Liver (tissue), 9 donors: Measurements from ENCODE around the gene FAM110D. TPM values are rescaled to one million over a fixed set of nuclear protein-coding genes. Genes with fewer than 3 reads are reported as not detected.

ENCODE experiments used
- DNase-seq: peaks from one replicate; pipeline ENCODE4 v3.0.0-alpha.2; 2017; ENCODE audit warnings: low spot score
- H3K27ac ChIP-seq, 2 donors: one replicate each; pipeline ENCODE4 v1.7.0; 2013; ENCODE audit warnings: inconsistent platforms in 2 of 2, low read length in 2 of 2, control low read depth in 1 of 2, low read depth in 1 of 2, mild to moderate bottlenecking in 1 of 2
- H3K27me3 ChIP-seq, 4 donors: one replicate each; pipeline versions ENCODE4 v1.6.1 to v1.7.0; 2013; ENCODE audit warnings: low read length in 3 of 4, inconsistent platforms in 1 of 4, mild to moderate bottlenecking in 1 of 4, moderate library complexity in 1 of 4; ENCODE audit not compliant: control insufficient read depth in 4 of 4, insufficient read depth in 4 of 4
- H3K36me3 ChIP-seq, 4 donors: one replicate each; pipeline versions ENCODE4 v1.6.1 to v1.7.0; 2013; ENCODE audit warnings: low read length in 3 of 4, mild to moderate bottlenecking in 3 of 4, low read depth in 1 of 4, moderate library complexity in 1 of 4; ENCODE audit not compliant: control insufficient read depth in 4 of 4, insufficient read depth in 3 of 4
- H3K4me1 ChIP-seq, 4 donors: one replicate each; pipeline versions ENCODE4 v1.6.1 to v1.7.0; 2013; ENCODE audit warnings: low read length in 3 of 4, mild to moderate bottlenecking in 3 of 4, moderate library complexity in 1 of 4; ENCODE audit not compliant: control insufficient read depth in 4 of 4, insufficient read depth in 4 of 4
- H3K4me3 ChIP-seq, 3 donors: one replicate each; pipeline versions ENCODE4 v1.6.1 to v1.7.0; 2013; ENCODE audit warnings: low read length in 3 of 3, control low read depth in 1 of 3, low read depth in 1 of 3, mild to moderate bottlenecking in 1 of 3
- H3K9ac ChIP-seq, 2 donors: one replicate each; pipeline ENCODE4 v1.7.0; 2013; ENCODE audit warnings: low read length in 2 of 2, mild to moderate bottlenecking in 2 of 2, moderate library complexity in 2 of 2, control low read depth in 1 of 2, low read depth in 1 of 2
- H3K9me3 ChIP-seq, 4 donors: one replicate each; pipeline versions ENCODE4 v1.6.1 to v1.7.0; 2013; ENCODE audit warnings: low read length in 3 of 4; ENCODE audit not compliant: control insufficient read depth in 4 of 4
- ATF3 ChIP-seq: IDR thresholded peaks from 2 replicates; pipeline ENCODE4 v1.6.1; 2016; ENCODE audit warnings: antibody characterized with exemption
- CTCF ChIP-seq: fragments of 150-350 bp; IDR thresholded peaks from 2 replicates; pipeline ENCODE4 v1.5.1; 2017; ENCODE audit warnings: improper control_type of control experiment, low read depth, low read length; ENCODE audit not compliant: missing input control
- EGR1 ChIP-seq, 2 donors: IDR thresholded peaks; 2 replicates each; pipeline ENCODE4 v1.6.1; 2016 to 2018; ENCODE audit warnings: antibody characterized with exemption in 2 of 2, low read depth in 2 of 2
- FOXA1 ChIP-seq: IDR thresholded peaks from 2 replicates; pipeline ENCODE4 v1.6.1; 2016; ENCODE audit warnings: antibody characterized with exemption
- FOXA2 ChIP-seq: IDR thresholded peaks from 2 replicates; pipeline ENCODE4 v1.6.1; 2016; ENCODE audit warnings: antibody characterized with exemption
- GABPA ChIP-seq, 2 donors: IDR thresholded peaks in 1 of 2; conservative IDR thresholded peaks in 1 of 2; 2 replicates each; pipeline ENCODE4 v1.6.1; 2016; ENCODE audit warnings: antibody characterized with exemption in 2 of 2, mild to moderate bottlenecking in 1 of 2, moderate library complexity in 1 of 2
- HNF4A ChIP-seq, 2 donors: conservative IDR thresholded peaks; 2 replicates each; pipeline ENCODE4 v1.6.1; 2016; ENCODE audit warnings: antibody characterized with exemption in 2 of 2, mild to moderate bottlenecking in 2 of 2
- HNF4G ChIP-seq: IDR thresholded peaks from 2 replicates; pipeline ENCODE4 v1.6.1; 2016; ENCODE audit warnings: antibody characterized with exemption
- MAX ChIP-seq: IDR thresholded peaks from 2 replicates; pipeline ENCODE4 v1.6.1; 2016; ENCODE audit warnings: antibody characterized with exemption
- NR2F2 ChIP-seq: IDR thresholded peaks from 2 replicates; pipeline ENCODE4 v1.6.1; 2016; ENCODE audit warnings: antibody characterized with exemption
- REST ChIP-seq: IDR thresholded peaks from 2 replicates; pipeline ENCODE4 v1.6.1; 2016; ENCODE audit warnings: antibody characterized with exemption, mild to moderate bottlenecking
- RXRA ChIP-seq, 2 donors: IDR thresholded peaks; 2 replicates each; pipeline ENCODE4 v1.6.1; 2017 to 2018; ENCODE audit warnings: antibody characterized with exemption in 2 of 2, mild to moderate bottlenecking in 1 of 2
- TAF1 ChIP-seq: conservative IDR thresholded peaks from 2 replicates; pipeline ENCODE4 v1.6.1; 2016; ENCODE audit warnings: antibody characterized with exemption, mild to moderate bottlenecking
- YY1 ChIP-seq: IDR thresholded peaks from 2 replicates; pipeline ENCODE4 v1.6.1; 2016; ENCODE audit warnings: antibody characterized with exemption, mild to moderate bottlenecking
- ZBTB33 ChIP-seq: IDR thresholded peaks from 2 replicates; pipeline ENCODE4 v1.6.1; 2016; ENCODE audit warnings: antibody characterized with exemption
- WGBS: extraction: QIAGEN DNeasy Blood & Tissue Kit; methylation state at CpG from one replicate; pipeline ENCODE4 v1.1.7; 2013; 5-methylcytosine and 5-hydroxymethylcytosine counted together
- polyA plus RNA-seq, 2 donors: library from polyadenylated mRNA; stranded (reverse) in 1 of 2; unstranded in 1 of 2; fragments of 200-250 nt in 1 of 2; fragments of >200 nt in 1 of 2; fragmentation: Nextera tagmentation in 1 of 2; extraction: Ambion mirVana in 1 of 2; gene quantifications; one replicate each; pipeline versions ENCODE4 v1.2.1 to v1.2.3, GENCODE V29; 2013 to 2015
- total RNA-seq, 2 donors: library from RNA; depleted of rRNA; stranded (reverse); fragments of >200 nt; gene quantifications; one replicate each; pipeline ENCODE4 v1.2.3, GENCODE V29; 2014
- donor health status: healthy.
- donor health status: healthy.
- donor health status: healthy.
- donor health status: healthy.
- donor health status: healthy.

FAM110D gene
- total and polyA plus RNA-seq, 4 donors: 0.10 to 0.50 (median 0.27) TPM

- 66% methylated on average over 9 of the region's 9 CpGs for WGBS
- no peak for DNase-seq
- H3K27me3 ChIP-seq: peaks cover 0 to 4% (median 0%) of the 10 kb centered on the region in 4 donors
- no peaks in the 10 kb centered on the region for H3K9me3 ChIP-seq
- TF ChIP-seq YY1 (no peak), TAF1 (no peak), RXRA (IDR thresholded peaks at IDR 0.05) (no peak), REST (no peak), FOXA1 (no peak), ZBTB33 (no peak), ATF3 (no peak), NR2F2 (no peak), CTCF (no peak), HNF4A (conservative IDR thresholded peaks at IDR 0.05) (no peak), HNF4G (no peak), EGR1 (IDR thresholded peaks at IDR 0.05; ENCODE audit: low read depth in 2 of 2) (no peak), FOXA2 (no peak), MAX (no peak), GABPA (IDR thresholded peaks at IDR 0.05 in 1 of 2, conservative IDR thresholded peaks at IDR 0.05 in 1 of 2) (no peak)
- no peak overlapping the region for H3K9ac ChIP-seq
- H3K4me1 ChIP-seq: no peaks in the 10 kb centered on the region
- no peak overlapping the region for H3K27ac ChIP-seq
- H3K36me3 ChIP-seq: no peaks in the 10 kb centered on the region
- H3K4me3 ChIP-seq: no peak overlapping the region
Observed at GRCh38 chr1:26154750-26155149, 4.1 kb upstream of the FAM110D start.
